ENCODE measurements around the gene HOXB6.

The HOXB6 gene

GRCh38 chr17:48546924-48547807 is 57.6 kb downstream of the HOXB6 start:
- TF ChIP-seq CTCF (IDR thresholded peaks at IDR 0.05): no peak

- no peak for TF ChIP-seq CTCF (IDR thresholded peaks at IDR 0.05)
Observed at GRCh38 chr17:48546137-48546923, 58.5 kb downstream of the HOXB6 start.

Data from LNCAP (cell line).